ENCODE measurements around the gene SRGAP1. TPM values are rescaled to one million over a fixed set of nuclear protein-coding genes. Genes with fewer than 3 reads are reported as not detected.

Gene SRGAP1
- polyA plus RNA-seq, 1 experiment = 24.9 TPM

- H3K27ac ChIP-seq (ENCODE audit: low read depth, low read length) = no peak overlapping the region
- no peaks in the 10 kb centered on the region for H3K9me3 ChIP-seq (ENCODE audit: control insufficient read depth, insufficient read depth, low read length)
- H3K4me3 ChIP-seq (ENCODE audit: low read depth, low read length) = no peak overlapping the region
- H3K27me3 ChIP-seq (ENCODE audit: control insufficient read depth, insufficient read depth, low read length) = no peaks in the 10 kb centered on the region
- ChIA-PET CTCF (interaction anchor here (0.9 to 2.0 kb wide), 3 partner anchors 10 to 234 kb away, joined by 6 to 9 read pairs (median 7); partner anchors contain the start of gene SRGAP1), POLR2A (no interaction called here)
- TF ChIP-seq CTCF (IDR thresholded peaks at IDR 0.05; ENCODE audit: low read depth, low read length) = peak; percentile 47
- no peak for DNase-seq (ENCODE audit: low read depth, low spot score)
Measured at GRCh38 chr12:64077922-64078321, 233.4 kb downstream of the SRGAP1 start.

- Histone ChIP-seq H3K27ac (ENCODE audit: low read depth, low read length) (peak overlapping the region; percentile 49), H3K9me3 (ENCODE audit: control insufficient read depth, insufficient read depth, low read length) (no peaks in the 10 kb centered on the region), H3K27me3 (ENCODE audit: control insufficient read depth, insufficient read depth, low read length) (no peaks in the 10 kb centered on the region), H3K4me3 (ENCODE audit: low read depth, low read length) (no peak overlapping the region)
- CTCF ChIA-PET = no interaction called here
- TF ChIP-seq CTCF (IDR thresholded peaks at IDR 0.05; ENCODE audit: low read depth, low read length) = no peak
- POLR2A ChIA-PET = no interaction called here
- DNase-seq (ENCODE audit: low read depth, low spot score) = no peak
Measured at GRCh38 chr12:64080319-64081007, 236.0 kb downstream of the SRGAP1 start.

- no peak overlapping the region for H3K4me3 ChIP-seq (ENCODE audit: low read depth, low read length)
- no peaks in the 10 kb centered on the region for H3K9me3 ChIP-seq (ENCODE audit: control insufficient read depth, insufficient read depth, low read length)
- no peaks in the 10 kb centered on the region for H3K27me3 ChIP-seq (ENCODE audit: control insufficient read depth, insufficient read depth, low read length)
- CTCF ChIA-PET = no interaction called here
- POLR2A ChIA-PET = no interaction called here
- no peak overlapping the region for H3K27ac ChIP-seq (ENCODE audit: low read depth, low read length)
- no peak for TF ChIP-seq CTCF (IDR thresholded peaks at IDR 0.05; ENCODE audit: low read depth, low read length)
- no peak for DNase-seq (ENCODE audit: low read depth, low spot score)
Measured at GRCh38 chr12:64081008-64081404, 236.5 kb downstream of the SRGAP1 start.

GRCh38 chr12:64082116-64082515 lies 237.6 kb downstream of the SRGAP1 start:
- ChIA-PET POLR2A (no interaction called here), CTCF (interaction anchor here (1.2 kb wide), 1 partner anchor 238 kb away, joined by 3 read pairs; the partner anchor contains the start of gene SRGAP1)
- Histone ChIP-seq H3K27ac (ENCODE audit: low read depth, low read length) (no peak overlapping the region), H3K9me3 (ENCODE audit: control insufficient read depth, insufficient read depth, low read length) (no peaks in the 10 kb centered on the region), H3K27me3 (ENCODE audit: control insufficient read depth, insufficient read depth, low read length) (no peaks in the 10 kb centered on the region), H3K4me3 (ENCODE audit: low read depth, low read length) (no peak overlapping the region)
- no peak for TF ChIP-seq CTCF (IDR thresholded peaks at IDR 0.05; ENCODE audit: low read depth, low read length)
- no peak for DNase-seq (ENCODE audit: low read depth, low spot score)

GRCh38 chr12:64082866-64083268 lies 238.4 kb downstream of the SRGAP1 start:
- ChIA-PET POLR2A (interaction anchor here (0.6 kb wide), 1 partner anchor 39 kb away, joined by 3 read pairs; no protein-coding TSS in a partner anchor), CTCF (interaction anchor here (1.2 kb wide), 1 partner anchor 239 kb away, joined by 3 read pairs; the partner anchor contains the start of gene SRGAP1)
- no peak for TF ChIP-seq CTCF (IDR thresholded peaks at IDR 0.05; ENCODE audit: low read depth, low read length)
- peak overlapping the region; percentile 47 for H3K27ac ChIP-seq (ENCODE audit: low read depth, low read length)
- no peak overlapping the region for H3K4me3 ChIP-seq (ENCODE audit: low read depth, low read length)
- no peaks in the 10 kb centered on the region for H3K27me3 ChIP-seq (ENCODE audit: control insufficient read depth, insufficient read depth, low read length)
- H3K9me3 ChIP-seq (ENCODE audit: control insufficient read depth, insufficient read depth, low read length) = no peaks in the 10 kb centered on the region
- DNase-seq (ENCODE audit: low read depth, low spot score) = no peak

Data from AG04450 (cell line).